ENCODE results near the gene CAMTA1. TPM values are rescaled to one million over a fixed set of nuclear protein-coding genes. Genes with fewer than 3 reads are reported as not detected.

Gene CAMTA1
- total RNA-seq, 1 experiment from 2014 or later = 82.2 TPM

DNA sequence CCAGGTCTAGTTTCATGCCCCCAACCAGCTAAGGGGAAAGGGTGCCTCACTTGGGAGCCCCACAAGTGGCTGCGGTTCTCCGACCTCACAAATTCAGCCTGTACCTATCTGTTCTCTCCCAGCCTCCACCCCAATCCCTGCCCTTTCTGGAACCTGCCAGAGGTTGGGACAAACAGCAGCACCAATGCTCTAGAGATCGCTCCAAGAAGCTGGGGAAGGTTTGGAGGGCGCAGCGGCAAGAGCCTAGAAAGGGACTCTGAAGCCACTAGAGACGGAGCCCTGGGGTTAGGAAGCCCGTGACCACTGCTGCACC, 742.4 kb downstream of the CAMTA1 start:
- CTCF ChIA-PET = no interaction called here
- no peak overlapping the region for H3K27ac ChIP-seq (ENCODE audit: low read length)

DNA sequence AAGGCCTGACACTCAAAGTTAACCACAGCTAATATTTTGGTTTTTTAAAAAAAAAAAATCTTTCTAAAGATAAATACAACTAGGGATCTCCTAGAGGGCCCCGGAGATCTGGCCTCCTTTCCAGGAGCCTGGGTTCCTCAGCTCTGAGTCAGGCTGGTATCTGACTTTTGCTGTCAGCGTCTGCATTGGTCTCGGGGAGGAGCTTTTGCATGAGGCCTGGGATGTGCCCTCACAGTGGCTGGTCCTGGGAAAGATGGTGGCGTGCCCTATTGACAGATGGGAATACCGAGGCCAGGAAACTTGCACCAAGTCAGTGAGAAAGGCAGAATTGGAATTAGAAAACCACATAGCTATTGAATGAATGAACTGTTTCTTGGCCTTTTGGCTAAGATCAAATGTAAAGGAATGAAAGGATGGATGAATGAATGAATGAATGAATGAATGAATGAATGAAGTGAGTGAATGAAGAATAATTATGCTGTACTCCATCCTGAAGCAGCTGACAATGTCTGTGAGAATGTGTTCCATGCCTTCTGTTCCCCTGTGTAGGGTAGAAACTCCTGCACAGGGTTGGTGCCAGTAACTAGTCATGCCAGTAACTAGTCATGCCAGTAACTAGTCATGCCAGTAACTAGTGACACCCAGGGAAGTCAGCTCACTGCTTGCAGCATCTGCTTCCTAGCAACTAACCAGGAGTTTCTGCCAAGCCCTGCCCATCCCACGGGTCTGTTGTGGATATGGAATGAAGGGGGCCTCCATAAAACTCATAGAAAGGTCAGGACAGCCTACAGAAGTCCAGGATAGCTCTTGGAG, 743.3 kb downstream of the CAMTA1 start:
- H3K27ac ChIP-seq (ENCODE audit: low read length) = no peak overlapping the region
- H3K9me3 ChIP-seq (ENCODE audit: control insufficient read depth, insufficient read depth, low read depth, low read length) = no peaks in the 10 kb centered on the region
- in situ Hi-C loops (cut with HindIII; ENCODE audit: low pct_unique_long_range_greater_than_20kb, low sequenced_read_pairs) (no loop called here), intact Hi-C loops (cut with micrococcal nuclease; ENCODE audit: unreplicated experiment) (no loop called here)
- DNase-seq (ENCODE audit: low read depth, low spot score) (no peak), ATAC-seq (no peak)
- no TSS peak for BruUV-seq (replicated peaks)
- TF ChIP-seq POLR2AphosphoS5 (IDR thresholded peaks at IDR 0.05; ENCODE audit: low read depth, low read length) (no peak), SIN3A (IDR thresholded peaks at IDR 0.05; ENCODE audit: borderline replicate concordance, insufficient read depth, low read depth, low read length) (no peak), TCF7L2 (IDR thresholded peaks at IDR 0.05; ENCODE audit: low read depth, low read length) (no peak)
- TF ChIP-seq, protein P1, sequence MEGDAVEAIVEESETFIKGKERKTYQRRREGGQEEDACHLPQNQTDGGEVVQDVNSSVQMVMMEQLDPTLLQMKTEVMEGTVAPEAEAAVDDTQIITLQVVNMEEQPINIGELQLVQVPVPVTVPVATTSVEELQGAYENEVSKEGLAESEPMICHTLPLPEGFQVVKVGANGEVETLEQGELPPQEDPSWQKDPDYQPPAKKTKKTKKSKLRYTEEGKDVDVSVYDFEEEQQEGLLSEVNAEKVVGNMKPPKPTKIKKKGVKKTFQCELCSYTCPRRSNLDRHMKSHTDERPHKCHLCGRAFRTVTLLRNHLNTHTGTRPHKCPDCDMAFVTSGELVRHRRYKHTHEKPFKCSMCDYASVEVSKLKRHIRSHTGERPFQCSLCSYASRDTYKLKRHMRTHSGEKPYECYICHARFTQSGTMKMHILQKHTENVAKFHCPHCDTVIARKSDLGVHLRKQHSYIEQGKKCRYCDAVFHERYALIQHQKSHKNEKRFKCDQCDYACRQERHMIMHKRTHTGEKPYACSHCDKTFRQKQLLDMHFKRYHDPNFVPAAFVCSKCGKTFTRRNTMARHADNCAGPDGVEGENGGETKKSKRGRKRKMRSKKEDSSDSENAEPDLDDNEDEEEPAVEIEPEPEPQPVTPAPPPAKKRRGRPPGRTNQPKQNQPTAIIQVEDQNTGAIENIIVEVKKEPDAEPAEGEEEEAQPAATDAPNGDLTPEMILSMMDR (IDR thresholded peaks at IDR 0.05) = no peak
- TF ChIP-seq, protein P2, sequence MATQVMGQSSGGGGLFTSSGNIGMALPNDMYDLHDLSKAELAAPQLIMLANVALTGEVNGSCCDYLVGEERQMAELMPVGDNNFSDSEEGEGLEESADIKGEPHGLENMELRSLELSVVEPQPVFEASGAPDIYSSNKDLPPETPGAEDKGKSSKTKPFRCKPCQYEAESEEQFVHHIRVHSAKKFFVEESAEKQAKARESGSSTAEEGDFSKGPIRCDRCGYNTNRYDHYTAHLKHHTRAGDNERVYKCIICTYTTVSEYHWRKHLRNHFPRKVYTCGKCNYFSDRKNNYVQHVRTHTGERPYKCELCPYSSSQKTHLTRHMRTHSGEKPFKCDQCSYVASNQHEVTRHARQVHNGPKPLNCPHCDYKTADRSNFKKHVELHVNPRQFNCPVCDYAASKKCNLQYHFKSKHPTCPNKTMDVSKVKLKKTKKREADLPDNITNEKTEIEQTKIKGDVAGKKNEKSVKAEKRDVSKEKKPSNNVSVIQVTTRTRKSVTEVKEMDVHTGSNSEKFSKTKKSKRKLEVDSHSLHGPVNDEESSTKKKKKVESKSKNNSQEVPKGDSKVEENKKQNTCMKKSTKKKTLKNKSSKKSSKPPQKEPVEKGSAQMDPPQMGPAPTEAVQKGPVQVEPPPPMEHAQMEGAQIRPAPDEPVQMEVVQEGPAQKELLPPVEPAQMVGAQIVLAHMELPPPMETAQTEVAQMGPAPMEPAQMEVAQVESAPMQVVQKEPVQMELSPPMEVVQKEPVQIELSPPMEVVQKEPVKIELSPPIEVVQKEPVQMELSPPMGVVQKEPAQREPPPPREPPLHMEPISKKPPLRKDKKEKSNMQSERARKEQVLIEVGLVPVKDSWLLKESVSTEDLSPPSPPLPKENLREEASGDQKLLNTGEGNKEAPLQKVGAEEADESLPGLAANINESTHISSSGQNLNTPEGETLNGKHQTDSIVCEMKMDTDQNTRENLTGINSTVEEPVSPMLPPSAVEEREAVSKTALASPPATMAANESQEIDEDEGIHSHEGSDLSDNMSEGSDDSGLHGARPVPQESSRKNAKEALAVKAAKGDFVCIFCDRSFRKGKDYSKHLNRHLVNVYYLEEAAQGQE (IDR thresholded peaks at IDR 0.05; ENCODE audit: insufficient read depth in 1 of 2, low read depth in 2 of 2, low read length in 1 of 2) = no peak
- H3K27me3 ChIP-seq (ENCODE audit: control insufficient read depth, insufficient read depth, low read length) = no peaks in the 10 kb centered on the region
- ChIA-PET CTCF (no interaction called here), POLR2A (interaction anchor here (0.5 kb wide), 1 partner anchor 13 kb away, joined by 3 read pairs; no protein-coding TSS in a partner anchor)
- no peaks in the 10 kb centered on the region for H3K4me1 ChIP-seq (ENCODE audit: control insufficient read depth, insufficient read depth, low read length)
- no peak overlapping the region for H3K4me3 ChIP-seq (ENCODE audit: low read depth in 2 of 2, low read length in 2 of 2)
- H3K36me3 ChIP-seq (ENCODE audit: control insufficient read depth, insufficient read depth, low read length) = no peaks in the 10 kb centered on the region

More for the DNA sequence above, 742.4 kb downstream of the CAMTA1 start:
- Histone ChIP-seq H3K4me1 (ENCODE audit: control insufficient read depth, insufficient read depth, low read length) (no peaks in the 10 kb centered on the region), H3K27me3 (ENCODE audit: control insufficient read depth, insufficient read depth, low read length) (no peaks in the 10 kb centered on the region), H3K4me3 (ENCODE audit: low read depth in 2 of 2, low read length in 2 of 2) (no peak overlapping the region), H3K9me3 (ENCODE audit: control insufficient read depth, insufficient read depth, low read depth, low read length) (no peaks in the 10 kb centered on the region), H3K36me3 (ENCODE audit: control insufficient read depth, insufficient read depth, low read length) (no peaks in the 10 kb centered on the region)
- no TSS peak for BruUV-seq (replicated peaks)
- POLR2A ChIA-PET = no interaction called here
- TF ChIP-seq, protein P2 (IDR thresholded peaks at IDR 0.05; ENCODE audit: insufficient read depth in 1 of 2, low read depth in 2 of 2, low read length in 1 of 2) = no peak
- TF ChIP-seq, protein P1 (IDR thresholded peaks at IDR 0.05) = no peak
- TF ChIP-seq TCF7L2 (IDR thresholded peaks at IDR 0.05; ENCODE audit: low read depth, low read length) (no peak), POLR2AphosphoS5 (IDR thresholded peaks at IDR 0.05; ENCODE audit: low read depth, low read length) (no peak), SIN3A (IDR thresholded peaks at IDR 0.05; ENCODE audit: borderline replicate concordance, insufficient read depth, low read depth, low read length) (no peak)
- intact Hi-C loops (cut with micrococcal nuclease; ENCODE audit: unreplicated experiment) = no loop called here
- DNase-seq (ENCODE audit: low read depth, low spot score) (no peak), ATAC-seq (no peak)
- in situ Hi-C loops (cut with HindIII; ENCODE audit: low pct_unique_long_range_greater_than_20kb, low sequenced_read_pairs) = no loop called here
